Central memory CD8-positive, alpha-beta T cell (primary cell): ENCODE measurements around the gene CFAP221.

Experiments used
- ATAC-seq: fragments of 150-1000 bp; cut with Tn5 transposase; replicated peaks from 2 replicates; pipeline ENCODE4 v1.10.0; 2022; ENCODE audit warnings: mild to moderate bottlenecking, moderate FRiP score, moderate number of reproducible peaks; ENCODE audit not compliant: poor library complexity, severe bottlenecking; ENCODE audit errors: extremely low read depth
- DNase-seq, 2 donors: peaks; one replicate each; pipeline ENCODE4 v3.0.0; 2021; ENCODE audit warnings: low spot score in 2 of 2
- H3K27ac Mint-ChIP-seq: one replicate; pipeline ENCODE4 v1.8.0; 2022; ENCODE audit warnings: low read depth, mild to moderate bottlenecking, moderate library complexity, mixed read lengths
- H3K27me3 Mint-ChIP-seq: one replicate; pipeline ENCODE4 v1.8.0; 2022; ENCODE audit warnings: mixed read lengths
- H3K36me3 Mint-ChIP-seq: one replicate; pipeline ENCODE4 v1.8.0; 2022; ENCODE audit warnings: mild to moderate bottlenecking, moderate library complexity, mixed read lengths; ENCODE audit not compliant: insufficient read depth
- H3K4me1 Mint-ChIP-seq: one replicate; pipeline ENCODE4 v1.8.0; 2022; ENCODE audit warnings: mixed read lengths
- H3K4me3 Mint-ChIP-seq: one replicate; pipeline ENCODE4 v1.8.0; 2022; ENCODE audit warnings: mild to moderate bottlenecking, moderate library complexity, mixed read lengths
- H3K9me3 Mint-ChIP-seq: one replicate; pipeline ENCODE4 v1.8.0; 2022; ENCODE audit warnings: mixed read lengths

CFAP221 gene

GRCh38 chr2:119545754-119546446 is 1.7 kb downstream of the CFAP221 start:
- Mint-ChIP-seq H3K9me3 (no peaks in the 10 kb centered on the region), H3K4me3 (no peak overlapping the region), H3K4me1 (no peaks in the 10 kb centered on the region), H3K27me3 (peaks cover 57% of the 10 kb centered on the region), H3K27ac (no peak overlapping the region), H3K36me3 (no peaks in the 10 kb centered on the region)
- no peak for DNase-seq
- ATAC-seq: no peak

GRCh38 chr2:119546447-119546767 is 2.2 kb downstream of the CFAP221 start:
- Mint-ChIP-seq H3K36me3 (no peaks in the 10 kb centered on the region), H3K9me3 (no peaks in the 10 kb centered on the region), H3K27me3 (peaks cover 52% of the 10 kb centered on the region), H3K4me3 (no peak overlapping the region), H3K4me1 (no peaks in the 10 kb centered on the region), H3K27ac (no peak overlapping the region)
- DNase-seq (no peak), ATAC-seq (no peak)

GRCh38 chr2:119548516-119549120 is 4.4 kb downstream of the CFAP221 start:
- H3K9me3 Mint-ChIP-seq: no peaks in the 10 kb centered on the region
- DNase-seq: no peak
- no peaks in the 10 kb centered on the region for H3K36me3 Mint-ChIP-seq
- no peak overlapping the region for H3K4me3 Mint-ChIP-seq
- ATAC-seq: no peak
- no peaks in the 10 kb centered on the region for H3K4me1 Mint-ChIP-seq
- H3K27ac Mint-ChIP-seq: no peak overlapping the region
- H3K27me3 Mint-ChIP-seq: peaks cover 41% of the 10 kb centered on the region

- ATAC-seq (no peak), DNase-seq (no peak)
- peaks cover 38% of the 10 kb centered on the region for H3K27me3 Mint-ChIP-seq
- H3K9me3 Mint-ChIP-seq: no peaks in the 10 kb centered on the region
- no peak overlapping the region for H3K4me3 Mint-ChIP-seq
- no peaks in the 10 kb centered on the region for H3K4me1 Mint-ChIP-seq
- H3K36me3 Mint-ChIP-seq: no peaks in the 10 kb centered on the region
- H3K27ac Mint-ChIP-seq: no peak overlapping the region
Observed at GRCh38 chr2:119549241-119549640, 5.0 kb downstream of the CFAP221 start.

GRCh38 chr2:119550346-119550745 is 6.1 kb downstream of the CFAP221 start:
- no peak for DNase-seq
- H3K27ac Mint-ChIP-seq: no peak overlapping the region
- no peaks in the 10 kb centered on the region for H3K9me3 Mint-ChIP-seq
- H3K36me3 Mint-ChIP-seq: no peaks in the 10 kb centered on the region
- H3K4me1 Mint-ChIP-seq: no peaks in the 10 kb centered on the region
- ATAC-seq: no peak
- no peak overlapping the region for H3K4me3 Mint-ChIP-seq
- H3K27me3 Mint-ChIP-seq: peaks cover 39% of the 10 kb centered on the region

- Mint-ChIP-seq H3K4me1 (no peaks in the 10 kb centered on the region), H3K27me3 (peaks cover 39% of the 10 kb centered on the region), H3K4me3 (no peak overlapping the region), H3K36me3 (no peaks in the 10 kb centered on the region), H3K27ac (no peak overlapping the region), H3K9me3 (no peaks in the 10 kb centered on the region)
- no peak for DNase-seq
- ATAC-seq: no peak
Observed at GRCh38 chr2:119550856-119551255, 6.6 kb downstream of the CFAP221 start.

GRCh38 chr2:119552902-119553301 is 8.7 kb downstream of the CFAP221 start:
- H3K36me3 Mint-ChIP-seq: no peaks in the 10 kb centered on the region
- DNase-seq (no peak), ATAC-seq (no peak)
- no peak overlapping the region for H3K4me3 Mint-ChIP-seq
- H3K27ac Mint-ChIP-seq: no peak overlapping the region
- no peaks in the 10 kb centered on the region for H3K9me3 Mint-ChIP-seq
- H3K4me1 Mint-ChIP-seq: no peaks in the 10 kb centered on the region
- peaks cover 42% of the 10 kb centered on the region for H3K27me3 Mint-ChIP-seq

- ATAC-seq (no peak), DNase-seq (no peak)
- H3K4me1 Mint-ChIP-seq: no peaks in the 10 kb centered on the region
- H3K36me3 Mint-ChIP-seq: no peaks in the 10 kb centered on the region
- H3K4me3 Mint-ChIP-seq: no peak overlapping the region
- no peak overlapping the region for H3K27ac Mint-ChIP-seq
- no peaks in the 10 kb centered on the region for H3K9me3 Mint-ChIP-seq
- peaks cover 51% of the 10 kb centered on the region for H3K27me3 Mint-ChIP-seq
Observed at GRCh38 chr2:119553687-119554344, 9.6 kb downstream of the CFAP221 start.

GRCh38 chr2:119565481-119565880 is 21.2 kb downstream of the CFAP221 start:
- peaks cover 6% of the 10 kb centered on the region for H3K9me3 Mint-ChIP-seq
- peaks cover 22% of the 10 kb centered on the region for H3K27me3 Mint-ChIP-seq
- no peaks in the 10 kb centered on the region for H3K36me3 Mint-ChIP-seq
- H3K4me3 Mint-ChIP-seq: no peak overlapping the region
- H3K4me1 Mint-ChIP-seq: no peaks in the 10 kb centered on the region
- H3K27ac Mint-ChIP-seq: no peak overlapping the region
- ATAC-seq (no peak), DNase-seq (no peak)

GRCh38 chr2:119567292-119567691 is 23.0 kb downstream of the CFAP221 start:
- H3K36me3 Mint-ChIP-seq: no peaks in the 10 kb centered on the region
- peaks cover 6% of the 10 kb centered on the region for H3K9me3 Mint-ChIP-seq

GRCh38 chr2:119574108-119574815 is 30.0 kb downstream of the CFAP221 start:
- Mint-ChIP-seq H3K27me3 (peaks cover 71% of the 10 kb centered on the region), H3K4me3 (no peak overlapping the region), H3K27ac (no peak overlapping the region), H3K9me3 (peaks cover 6% of the 10 kb centered on the region), H3K4me1 (no peaks in the 10 kb centered on the region), H3K36me3 (no peaks in the 10 kb centered on the region)
- ATAC-seq: no peak
- no peak for DNase-seq

More at GRCh38 chr2:119567292-119567691, 23.0 kb downstream of the CFAP221 start:
- no peak for ATAC-seq
- H3K4me3 Mint-ChIP-seq: no peak overlapping the region
- no peaks in the 10 kb centered on the region for H3K4me1 Mint-ChIP-seq
- H3K27me3 Mint-ChIP-seq: peaks cover 25% of the 10 kb centered on the region
- H3K27ac Mint-ChIP-seq: no peak overlapping the region
- no peak for DNase-seq

GRCh38 chr2:119574864-119575263 is 30.6 kb downstream of the CFAP221 start:
- no peaks in the 10 kb centered on the region for H3K4me1 Mint-ChIP-seq
- H3K4me3 Mint-ChIP-seq: no peak overlapping the region
- ATAC-seq (no peak), DNase-seq (no peak)
- no peaks in the 10 kb centered on the region for H3K36me3 Mint-ChIP-seq
- no peak overlapping the region for H3K27ac Mint-ChIP-seq
- peaks cover 65% of the 10 kb centered on the region for H3K27me3 Mint-ChIP-seq
- H3K9me3 Mint-ChIP-seq: peaks cover under 1% of the 10 kb centered on the region
